Measurements from ENCODE around the gene PRMT5.
A peak's percentile ranks its signal among the peaks of the same experiment; 100 is the strongest.

The PRMT5 gene

GRCh38 chr14:22897357-22897756 is 31.8 kb downstream of the PRMT5 start:
- no peak for DNase-seq (ENCODE audit: low read depth in 2 of 2)

GRCh38 chr14:22896760-22897159 is 32.4 kb downstream of the PRMT5 start:
- DNase-seq (ENCODE audit: low read depth in 2 of 2): no peak

- no peak for DNase-seq (ENCODE audit: low read depth in 2 of 2)
Measured at GRCh38 chr14:22896356-22896755, 32.8 kb downstream of the PRMT5 start.

GRCh38 chr14:22895402-22895801 is 33.8 kb downstream of the PRMT5 start:
- DNase-seq (ENCODE audit: low read depth in 2 of 2): no peak

GRCh38 chr14:22893706-22894105 is 35.5 kb downstream of the PRMT5 start:
- DNase-seq (ENCODE audit: low read depth in 2 of 2): no peak

- DNase-seq (ENCODE audit: low read depth in 2 of 2): no peak
Measured at GRCh38 chr14:22892488-22892887, 36.7 kb downstream of the PRMT5 start.

GRCh38 chr14:22890416-22890815 is 38.8 kb downstream of the PRMT5 start:
- no peak for DNase-seq (ENCODE audit: low read depth in 2 of 2)

- DNase-seq (ENCODE audit: low read depth in 2 of 2): no peak
Measured at GRCh38 chr14:22888662-22889061, 40.5 kb downstream of the PRMT5 start.

- DNase-seq (ENCODE audit: low read depth in 2 of 2): peak; percentile 55 to 62
Measured at GRCh38 chr14:22887990-22888378, 41.2 kb downstream of the PRMT5 start.

- no peak for DNase-seq (ENCODE audit: low read depth in 2 of 2)
Measured at GRCh38 chr14:22887260-22887989, 41.8 kb downstream of the PRMT5 start.

GRCh38 chr14:22886500-22887259 is 42.5 kb downstream of the PRMT5 start:
- DNase-seq (ENCODE audit: low read depth in 2 of 2): peak; percentile 54 to 63

GRCh38 chr14:22885975-22886374 is 43.2 kb downstream of the PRMT5 start:
- no peak for DNase-seq (ENCODE audit: low read depth in 2 of 2)

- no peak for DNase-seq (ENCODE audit: low read depth in 2 of 2)
Measured at GRCh38 chr14:22884738-22885523, 44.2 kb downstream of the PRMT5 start.

GRCh38 chr14:22884076-22884737 is 45.0 kb downstream of the PRMT5 start:
- no peak for DNase-seq (ENCODE audit: low read depth in 2 of 2)

GRCh38 chr14:22883173-22883976 is 45.8 kb downstream of the PRMT5 start, which contains the start of gene REM2:
Gene REM2 (plus strand): TSS chr14:22883222. CDS start chr14:22883288, 66 bp downstream.
- no peak for DNase-seq (ENCODE audit: low read depth in 2 of 2)

- DNase-seq (ENCODE audit: low read depth in 2 of 2): peak in 1 of 2 donors; percentile 48
Measured at GRCh38 chr14:22882529-22883172, 46.5 kb downstream of the PRMT5 start.

GRCh38 chr14:22882064-22882463 is 47.1 kb downstream of the PRMT5 start:
- no peak for DNase-seq (ENCODE audit: low read depth in 2 of 2)

GRCh38 chr14:22878271-22879246 is 50.6 kb downstream of the PRMT5 start:
- DNase-seq (ENCODE audit: low read depth in 2 of 2): no peak

- no peak for DNase-seq (ENCODE audit: low read depth in 2 of 2)
Measured at GRCh38 chr14:22877000-22877501, 52.1 kb downstream of the PRMT5 start.
